Thoracic aorta (tissue), 2 donors: Measurements from ENCODE around the gene DAB2IP. TPM values are rescaled to one million over a fixed set of nuclear protein-coding genes. Genes with fewer than 3 reads are reported as not detected.

Source experiments
- ATAC-seq: fragments of 150-250 bp; one replicate; pipeline ENCODE4 v1.8.0; 2017; ENCODE audit warnings: low read depth; ENCODE audit not compliant: insufficient number of reproducible peaks, low FRiP score
- DNase-seq: peaks from one replicate; pipeline ENCODE4 v3.0.0-alpha.2; 2020; ENCODE audit warnings: low spot score
- H3K27ac ChIP-seq, 2 donors: fragments of 200-600 bp; sonication (generic); 1 replicate in 1 of 2; 2 replicates in 1 of 2; pipeline ENCODE4 v1.5.1; 2016; ENCODE audit warnings: mild to moderate bottlenecking in 2 of 2, moderate library complexity in 2 of 2
- H3K27me3 ChIP-seq: fragments of 200-600 bp; sonication (generic); replicated peaks from 2 replicates; pipeline ENCODE4 v1.6.0; 2016; ENCODE audit warnings: mild to moderate bottlenecking; ENCODE audit not compliant: insufficient read depth
- H3K36me3 ChIP-seq: fragments of 200-600 bp; sonication (generic); one replicate; pipeline ENCODE4 v1.5.1; 2016
- H3K4me1 ChIP-seq, 2 donors: fragments of 200-600 bp; sonication (generic); 1 replicate in 1 of 2; 2 replicates in 1 of 2; pipeline versions ENCODE4 v1.5.1 to v1.6.0; 2016; ENCODE audit warnings: low read depth in 2 of 2, mild to moderate bottlenecking in 1 of 2; ENCODE audit not compliant: control insufficient read depth in 1 of 2
- H3K4me3 ChIP-seq: fragments of 200-600 bp; sonication (generic); 2 replicates; pipeline ENCODE4 v1.5.1; 2016; ENCODE audit warnings: mild to moderate bottlenecking
- H3K9me3 ChIP-seq: fragments of 200-600 bp; sonication (generic); 2 replicates; pipeline ENCODE4 v1.5.1; 2016
- CTCF ChIP-seq: fragments of 200-600 bp; sonication (generic); IDR thresholded peaks from one replicate; pipeline ENCODE4 v1.5.1; 2019; ENCODE audit warnings: antibody characterized with exemption
- total RNA-seq, 2 donors: library from RNA; depleted of rRNA; stranded (reverse); fragments of >200 nt; gene quantifications; one replicate each; pipeline versions ENCODE4 v1.1.0 to v1.2.3, GENCODE V29; 2016

Gene DAB2IP
- total RNA-seq, 2 donors from 2014 or later = 87.4 to 104 TPM

GRCh38 chr9:121748074-121748473 is 96.6 kb downstream of the DAB2IP start:
- peaks cover 61 to 95% of the 10 kb centered on the region in 2 donors for H3K4me1 ChIP-seq
- peak overlapping the region; percentile 83 to 94 for H3K27ac ChIP-seq
- H3K36me3 ChIP-seq = no peaks in the 10 kb centered on the region
- TF ChIP-seq CTCF = no peak
- no peaks in the 10 kb centered on the region for H3K27me3 ChIP-seq
- no peak overlapping the region for H3K4me3 ChIP-seq
- no peaks in the 10 kb centered on the region for H3K9me3 ChIP-seq
- ATAC-seq = no peak
- no peak for DNase-seq

GRCh38 chr9:121748727-121749423 is 97.4 kb downstream of the DAB2IP start:
- Histone ChIP-seq H3K27ac (peak overlapping the region; percentile 83 to 94), H3K4me1 (peaks cover 67 to 100% of the 10 kb centered on the region in 2 donors), H3K9me3 (no peaks in the 10 kb centered on the region), H3K36me3 (no peaks in the 10 kb centered on the region), H3K4me3 (no peak overlapping the region), H3K27me3 (no peaks in the 10 kb centered on the region)
- DNase-seq (peak; percentile 55), ATAC-seq (peak; percentile 23)
- TF ChIP-seq CTCF = no peak

- H3K9me3 ChIP-seq = no peaks in the 10 kb centered on the region
- DNase-seq (no peak), ATAC-seq (no peak)
- peaks cover 74 to 100% of the 10 kb centered on the region in 2 donors for H3K4me1 ChIP-seq
- H3K27ac ChIP-seq = peak overlapping the region; percentile 83 to 94
- no peaks in the 10 kb centered on the region for H3K36me3 ChIP-seq
- no peaks in the 10 kb centered on the region for H3K27me3 ChIP-seq
- no peak for TF ChIP-seq CTCF
- no peak overlapping the region for H3K4me3 ChIP-seq
Observed at GRCh38 chr9:121749614-121750013, 98.2 kb downstream of the DAB2IP start.

GRCh38 chr9:121750259-121750714 is 98.9 kb downstream of the DAB2IP start:
- TF ChIP-seq CTCF = no peak
- H3K9me3 ChIP-seq = no peaks in the 10 kb centered on the region
- no peaks in the 10 kb centered on the region for H3K36me3 ChIP-seq
- DNase-seq (no peak), ATAC-seq (no peak)
- no peak overlapping the region for H3K4me3 ChIP-seq
- peak overlapping the region; percentile 83 to 94 for H3K27ac ChIP-seq
- no peaks in the 10 kb centered on the region for H3K27me3 ChIP-seq
- peaks cover 75 to 100% of the 10 kb centered on the region in 2 donors for H3K4me1 ChIP-seq

GRCh38 chr9:121750715-121751623 is 99.5 kb downstream of the DAB2IP start:
- no peak overlapping the region for H3K4me3 ChIP-seq
- H3K36me3 ChIP-seq = no peaks in the 10 kb centered on the region
- ATAC-seq (no peak), DNase-seq (no peak)
- peak overlapping the region; percentile 83 to 94 for H3K27ac ChIP-seq
- no peaks in the 10 kb centered on the region for H3K9me3 ChIP-seq
- no peak for TF ChIP-seq CTCF
- H3K4me1 ChIP-seq = peaks cover 73 to 100% of the 10 kb centered on the region in 2 donors
- no peaks in the 10 kb centered on the region for H3K27me3 ChIP-seq
